Neutrophil (primary cell): ENCODE results near the gene ELOA.

Source experiments
- H3K27ac ChIP-seq: fragments of 200-600 bp; sonication (generic); 2 replicates; pipeline ENCODE4 v1.5.1; 2016; ENCODE audit warnings: mild to moderate bottlenecking, moderate library complexity
- H3K27me3 ChIP-seq: fragments of 200-600 bp; sonication (generic); 2 replicates; pipeline ENCODE4 v1.6.0; 2016; ENCODE audit warnings: mild to moderate bottlenecking
- H3K36me3 ChIP-seq: fragments of 200-600 bp; sonication (generic); 2 replicates; pipeline ENCODE4 v1.5.1; 2017
- H3K4me1 ChIP-seq, 2 experiments: fragments of 200-600 bp in 1 of 2; sonication (generic) in 1 of 2; 1 replicate in 1 of 2; 2 replicates in 1 of 2; pipeline versions ENCODE4 v1.5.1 to v1.6.1; 2013 to 2016; ENCODE audit warnings: low read depth in 1 of 2, low read length in 1 of 2, mild to moderate bottlenecking in 1 of 2, moderate library complexity in 1 of 2; ENCODE audit not compliant: control insufficient read depth in 1 of 2, insufficient read depth in 1 of 2
- H3K4me3 ChIP-seq, 2 experiments: fragments of 200-600 bp in 1 of 2; sonication (generic) in 1 of 2; 1 replicate in 1 of 2; 2 replicates in 1 of 2; pipeline ENCODE4 v1.5.1; 2013 to 2016; ENCODE audit warnings: low read depth in 1 of 2, low read length in 1 of 2, mild to moderate bottlenecking in 1 of 2, moderate library complexity in 1 of 2
- H3K9me3 ChIP-seq: fragments of 200-600 bp; sonication (generic); 2 replicates; pipeline ENCODE4 v1.5.1; 2016
- TF ChIP-seq, protein P1 (sequence below): fragments of 200-600 bp; sonication (generic); IDR thresholded peaks from 2 replicates; pipeline ENCODE4 v1.5.1; 2016; ENCODE audit warnings: antibody characterized with exemption

The ELOA gene

DNA sequence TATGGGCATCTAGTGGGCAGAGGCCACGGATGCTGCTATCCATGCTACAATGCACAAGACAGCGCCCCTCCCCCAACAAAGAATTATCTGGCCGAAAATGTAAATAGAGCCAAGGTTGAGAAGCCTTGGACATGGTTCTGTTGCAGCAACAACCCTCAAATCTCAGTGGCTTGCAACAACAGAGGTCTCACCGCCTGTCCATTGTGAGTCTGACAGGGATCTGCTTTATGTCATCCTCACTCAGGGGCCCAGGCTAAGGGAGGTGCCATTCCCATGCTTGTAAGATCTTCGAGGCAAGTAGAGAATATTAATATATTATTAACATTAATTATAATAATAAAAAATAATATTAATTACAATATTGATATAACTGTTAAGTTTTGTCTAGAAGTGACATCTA is 25.5 kb downstream of the ELOA start:
- Histone ChIP-seq H3K27me3 (no peaks in the 10 kb centered on the region), H3K4me3 (no peak overlapping the region), H3K4me1 (peaks cover 0 to 4% of the 10 kb centered on the region in 2 experiments), H3K9me3 (no peaks in the 10 kb centered on the region), H3K36me3 (peaks cover 9% of the 10 kb centered on the region), H3K27ac (no peak overlapping the region)
- TF ChIP-seq, protein P1, sequence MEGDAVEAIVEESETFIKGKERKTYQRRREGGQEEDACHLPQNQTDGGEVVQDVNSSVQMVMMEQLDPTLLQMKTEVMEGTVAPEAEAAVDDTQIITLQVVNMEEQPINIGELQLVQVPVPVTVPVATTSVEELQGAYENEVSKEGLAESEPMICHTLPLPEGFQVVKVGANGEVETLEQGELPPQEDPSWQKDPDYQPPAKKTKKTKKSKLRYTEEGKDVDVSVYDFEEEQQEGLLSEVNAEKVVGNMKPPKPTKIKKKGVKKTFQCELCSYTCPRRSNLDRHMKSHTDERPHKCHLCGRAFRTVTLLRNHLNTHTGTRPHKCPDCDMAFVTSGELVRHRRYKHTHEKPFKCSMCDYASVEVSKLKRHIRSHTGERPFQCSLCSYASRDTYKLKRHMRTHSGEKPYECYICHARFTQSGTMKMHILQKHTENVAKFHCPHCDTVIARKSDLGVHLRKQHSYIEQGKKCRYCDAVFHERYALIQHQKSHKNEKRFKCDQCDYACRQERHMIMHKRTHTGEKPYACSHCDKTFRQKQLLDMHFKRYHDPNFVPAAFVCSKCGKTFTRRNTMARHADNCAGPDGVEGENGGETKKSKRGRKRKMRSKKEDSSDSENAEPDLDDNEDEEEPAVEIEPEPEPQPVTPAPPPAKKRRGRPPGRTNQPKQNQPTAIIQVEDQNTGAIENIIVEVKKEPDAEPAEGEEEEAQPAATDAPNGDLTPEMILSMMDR: no peak

DNA sequence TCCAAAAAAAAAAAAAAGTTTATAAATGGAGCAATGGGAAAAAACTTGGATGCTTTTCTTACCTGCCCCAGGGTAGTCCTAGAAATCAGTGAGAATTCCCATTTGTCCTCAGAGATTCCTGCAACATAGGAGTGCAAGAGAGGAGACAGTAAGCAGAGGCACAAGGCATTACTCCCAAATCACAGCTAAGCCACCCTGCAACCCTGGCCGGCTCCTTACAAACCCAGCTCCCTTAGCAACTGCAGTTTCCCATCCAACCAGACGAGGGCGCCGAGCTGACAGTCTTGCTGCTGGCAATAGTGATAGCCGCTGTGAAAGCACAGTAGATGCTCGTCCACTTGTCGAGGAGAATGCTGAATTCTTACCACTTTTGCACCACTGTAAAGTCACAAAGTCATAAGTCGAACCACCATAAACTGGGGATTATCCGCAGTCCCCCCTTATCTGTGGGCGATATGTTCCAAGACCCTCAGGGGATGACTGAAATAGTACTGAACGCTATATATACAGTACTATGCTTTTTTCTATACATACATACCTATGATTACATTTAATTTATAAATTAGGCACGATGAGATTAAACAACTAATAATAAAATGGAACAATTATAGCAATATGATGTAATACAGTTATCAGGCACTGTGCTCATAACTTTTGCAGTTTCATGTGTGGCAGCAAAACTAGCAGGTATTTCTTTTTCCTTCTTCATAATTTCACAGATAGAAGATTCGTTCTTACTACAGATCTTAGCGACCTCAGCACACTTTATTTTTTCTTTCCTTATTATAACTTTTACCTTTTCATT is 29.0 kb downstream of the ELOA start:
- H3K27me3 ChIP-seq: no peaks in the 10 kb centered on the region
- H3K36me3 ChIP-seq: no peaks in the 10 kb centered on the region

DNA sequence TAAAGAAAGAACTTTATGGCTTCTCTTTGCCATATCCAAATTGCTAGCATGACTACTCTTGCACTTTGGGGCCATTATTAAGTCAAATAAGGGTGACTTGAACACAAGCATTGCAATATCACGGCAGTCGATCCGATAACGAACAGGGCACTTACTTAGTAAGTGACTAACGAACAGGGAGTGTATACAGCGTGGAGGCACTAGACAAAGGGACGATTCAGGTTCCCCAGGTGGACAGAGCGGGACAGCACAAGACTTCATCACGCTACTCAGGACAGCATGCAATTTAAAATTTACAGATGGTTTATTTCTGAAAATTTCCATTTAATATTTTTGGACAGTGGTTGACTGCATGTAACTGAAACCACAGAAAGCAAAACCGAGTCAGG is 29.6 kb downstream of the ELOA start:
- Histone ChIP-seq H3K4me1 (peaks cover 8 to 11% of the 10 kb centered on the region in 2 experiments), H3K27me3 (no peaks in the 10 kb centered on the region), H3K4me3 (no peak overlapping the region), H3K36me3 (no peaks in the 10 kb centered on the region), H3K9me3 (no peaks in the 10 kb centered on the region), H3K27ac (no peak overlapping the region)
- TF ChIP-seq, protein P1: no peak

More for the DNA sequence above, 29.0 kb downstream of the ELOA start:
- no peaks in the 10 kb centered on the region for H3K9me3 ChIP-seq
- H3K27ac ChIP-seq: peak overlapping the region; percentile 21
- TF ChIP-seq, protein P1: peak; percentile 94
- no peak overlapping the region for H3K4me3 ChIP-seq
- peaks cover 2 to 6% of the 10 kb centered on the region in 2 experiments for H3K4me1 ChIP-seq

DNA sequence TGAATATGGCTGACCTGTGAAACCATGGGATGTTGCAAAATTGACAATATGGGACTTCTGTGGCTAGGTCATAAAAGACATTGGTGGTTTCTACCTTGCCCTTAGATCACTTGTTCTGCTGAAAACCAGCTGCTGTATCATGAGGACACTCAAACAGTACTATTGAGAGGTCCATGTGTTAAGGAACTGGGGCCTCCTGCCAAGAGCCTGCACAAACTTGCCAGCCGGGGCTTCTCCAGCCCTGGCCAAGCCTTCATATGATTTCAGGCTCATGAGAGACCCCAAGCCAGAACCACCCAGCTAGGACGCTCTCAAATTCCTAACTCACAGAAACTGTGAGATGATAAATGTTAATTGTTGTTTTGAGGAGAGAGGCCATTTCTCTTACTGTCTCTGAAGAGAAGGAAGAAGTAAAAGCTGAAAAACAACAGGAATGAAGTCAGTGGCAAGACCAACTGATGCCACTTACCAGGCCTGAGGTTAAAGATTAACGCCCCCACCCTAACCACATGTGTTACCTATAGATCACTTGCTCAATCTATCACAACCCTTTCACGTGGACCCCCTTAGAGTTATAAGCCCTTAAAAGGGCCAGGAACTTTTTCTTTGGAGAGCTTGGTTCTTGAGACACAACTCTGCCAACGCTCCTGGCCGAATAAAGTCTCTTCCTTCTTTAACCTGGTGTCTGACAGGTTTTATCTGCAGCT is 31.1 kb downstream of the ELOA start:
- H3K9me3 ChIP-seq: no peaks in the 10 kb centered on the region
- peaks cover 17 to 23% of the 10 kb centered on the region in 2 experiments for H3K4me1 ChIP-seq
- H3K27ac ChIP-seq: no peak overlapping the region
- no peaks in the 10 kb centered on the region for H3K27me3 ChIP-seq
- H3K4me3 ChIP-seq: no peak overlapping the region
- no peaks in the 10 kb centered on the region for H3K36me3 ChIP-seq
- TF ChIP-seq, protein P1: no peak

DNA sequence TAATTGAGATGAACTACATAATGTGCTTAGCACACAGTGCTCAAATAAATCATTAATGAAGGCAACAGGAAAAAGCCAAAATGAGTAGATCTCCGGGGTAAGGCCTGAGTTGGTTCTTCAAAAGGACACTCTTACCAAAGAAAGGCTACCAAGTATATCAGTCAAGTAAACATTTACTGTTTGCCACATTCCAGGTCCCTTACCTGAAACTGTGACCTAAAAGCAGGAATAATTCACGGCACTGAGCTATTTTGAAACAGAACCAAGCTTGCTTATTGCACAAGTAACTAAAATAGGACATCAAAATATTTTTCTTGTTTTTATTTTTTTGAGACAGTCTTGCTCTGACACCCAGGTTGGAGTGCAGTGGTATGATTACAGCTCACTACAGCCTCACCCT is 32.9 kb downstream of the ELOA start:
- Histone ChIP-seq H3K27me3 (no peaks in the 10 kb centered on the region), H3K4me3 (no peak overlapping the region), H3K9me3 (no peaks in the 10 kb centered on the region), H3K4me1 (peaks cover 28 to 34% of the 10 kb centered on the region in 2 experiments), H3K27ac (no peak overlapping the region), H3K36me3 (no peaks in the 10 kb centered on the region)
- TF ChIP-seq, protein P1: no peak
